Measurements from ENCODE around the gene GDF10. TPM values are rescaled to one million over a fixed set of nuclear protein-coding genes. Genes with fewer than 3 reads are reported as not detected.

The GDF10 gene
- total RNA-seq, 1 experiment from 2014 or later: 0.20 TPM

GRCh38 chr10:47297866-47298540 is 2.0 kb upstream of the GDF10 start:
- Histone ChIP-seq H2AFZ (ENCODE audit: low read length) (no peak overlapping the region), H2AK5ac (ENCODE audit: insufficient read length, low read length) (no peak overlapping the region), H3K23ac (ENCODE audit: insufficient read length, low read depth, low read length) (no peak overlapping the region), H2BK120ac (ENCODE audit: low read depth, low read length, poor library complexity, severe bottlenecking) (no peak overlapping the region), H3K27ac (ENCODE audit: insufficient read length, low read depth, low read length) (no peak overlapping the region), H4K91ac (ENCODE audit: insufficient read length, low read depth, low read length) (no peak overlapping the region), H4K8ac (replicated peaks; ENCODE audit: insufficient read length, low read depth, low read length) (no peak overlapping the region), H3K23me2 (ENCODE audit: insufficient read length, low read depth, low read length, poor library complexity, severe bottlenecking) (peaks cover 4% of the 10 kb centered on the region), H3K4me2 (ENCODE audit: insufficient read depth, insufficient read length, low read length) (no peak overlapping the region), H3K56ac (ENCODE audit: insufficient read length, low read depth, low read length) (no peak overlapping the region), H3K9me3 (ENCODE audit: control insufficient read depth, low read depth, low read length) (no peaks in the 10 kb centered on the region), H2BK15ac (ENCODE audit: low read depth, low read length) (no peak overlapping the region), H3K27me3 (ENCODE audit: insufficient read depth, low read length) (peaks cover 14% of the 10 kb centered on the region; the same call in 1 of the 2 replicates), H3K18ac (ENCODE audit: insufficient read length, low read depth, low read length) (no peak overlapping the region), H3K14ac (ENCODE audit: insufficient read depth, low read length) (no peak overlapping the region), H3K4me1 (ENCODE audit: insufficient read depth, low read length) (no peaks in the 10 kb centered on the region), H4K5ac (ENCODE audit: insufficient read length, low read depth, low read length) (no peak overlapping the region), H2BK12ac (ENCODE audit: insufficient read length, low read depth, low read length) (no peak overlapping the region), H3K4ac (ENCODE audit: low read depth, low read length) (no peak overlapping the region), H3K79me1 (ENCODE audit: insufficient read depth, low read depth, low read length, poor library complexity, severe bottlenecking) (no peaks in the 10 kb centered on the region), H2BK5ac (ENCODE audit: insufficient read length, low read length) (no peak overlapping the region), H3K9ac (ENCODE audit: extremely low read depth, insufficient read length, low read length) (no peak overlapping the region), H2BK20ac (ENCODE audit: low read depth, low read length, poor library complexity, severe bottlenecking) (no peak overlapping the region), H4K20me1 (ENCODE audit: control insufficient read depth, insufficient read depth, insufficient read length) (no peaks in the 10 kb centered on the region), H3T11ph (ENCODE audit: low read length) (no peak overlapping the region), H3K79me2 (ENCODE audit: insufficient read depth, low read length) (no peaks in the 10 kb centered on the region)
- Mint-ChIP-seq H3K9me3 (no peaks in the 10 kb centered on the region), H3K4me1 (peaks cover 6 to 23% of the 10 kb centered on the region in 2 experiments), H3K27me3 (ENCODE audit: low read depth) (peaks cover 76% of the 10 kb centered on the region), H3K4me3 (no peak overlapping the region), H3K27ac (no peak overlapping the region), H3K36me3 (ENCODE audit: insufficient read depth in 1 of 3, low read depth in 3 of 3) (no peaks in the 10 kb centered on the region)
- no CpG with 5 or more reads among the region's 12 CpGs for WGBS (ENCODE audit: extremely low coverage, insufficient read length, low lambda C conversion rate)
- no peak for DNase-seq
- TF ChIP-seq, protein P1, sequence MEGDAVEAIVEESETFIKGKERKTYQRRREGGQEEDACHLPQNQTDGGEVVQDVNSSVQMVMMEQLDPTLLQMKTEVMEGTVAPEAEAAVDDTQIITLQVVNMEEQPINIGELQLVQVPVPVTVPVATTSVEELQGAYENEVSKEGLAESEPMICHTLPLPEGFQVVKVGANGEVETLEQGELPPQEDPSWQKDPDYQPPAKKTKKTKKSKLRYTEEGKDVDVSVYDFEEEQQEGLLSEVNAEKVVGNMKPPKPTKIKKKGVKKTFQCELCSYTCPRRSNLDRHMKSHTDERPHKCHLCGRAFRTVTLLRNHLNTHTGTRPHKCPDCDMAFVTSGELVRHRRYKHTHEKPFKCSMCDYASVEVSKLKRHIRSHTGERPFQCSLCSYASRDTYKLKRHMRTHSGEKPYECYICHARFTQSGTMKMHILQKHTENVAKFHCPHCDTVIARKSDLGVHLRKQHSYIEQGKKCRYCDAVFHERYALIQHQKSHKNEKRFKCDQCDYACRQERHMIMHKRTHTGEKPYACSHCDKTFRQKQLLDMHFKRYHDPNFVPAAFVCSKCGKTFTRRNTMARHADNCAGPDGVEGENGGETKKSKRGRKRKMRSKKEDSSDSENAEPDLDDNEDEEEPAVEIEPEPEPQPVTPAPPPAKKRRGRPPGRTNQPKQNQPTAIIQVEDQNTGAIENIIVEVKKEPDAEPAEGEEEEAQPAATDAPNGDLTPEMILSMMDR (conservative IDR thresholded peaks at IDR 0.05): no peak
